ENCODE measurements around the gene CDH12. TPM values are rescaled to one million over a fixed set of nuclear protein-coding genes. Genes with fewer than 3 reads are reported as not detected.

CDH12 gene
- total RNA-seq, 1 experiment from 2014 or later = 2.3 TPM

- no peak overlapping the region for H3K4me3 Mint-ChIP-seq (ENCODE audit: low read depth, unreplicated experiment)
- DNase-seq = no peak
- no peak overlapping the region for H3K27ac Mint-ChIP-seq (ENCODE audit: unreplicated experiment)
- no peak for TF ChIP-seq CTCF (IDR thresholded peaks at IDR 0.05; ENCODE audit: unreplicated experiment)
- CTCF ChIA-PET = no interaction called here
- H3K27me3 Mint-ChIP-seq (ENCODE audit: unreplicated experiment) = no peaks in the 10 kb centered on the region
- intact Hi-C loops (cut with micrococcal nuclease; ENCODE audit: unreplicated experiment) = no loop called here
- H3K36me3 Mint-ChIP-seq (ENCODE audit: insufficient read depth, unreplicated experiment) = no peaks in the 10 kb centered on the region
- H3K9me3 Mint-ChIP-seq (ENCODE audit: low read depth, unreplicated experiment) = peaks cover 4% of the 10 kb centered on the region
- no peaks in the 10 kb centered on the region for H3K4me1 Mint-ChIP-seq (ENCODE audit: low read depth, unreplicated experiment)
- no TSS peak for BruUV-seq (replicated peaks)
These were observed 247.7 kb downstream of the CDH12 start for GRCh38 chr5:22605473-22605872.

GRCh38 chr5:22604711-22605110, 248.4 kb downstream of the CDH12 start:
- H3K27me3 Mint-ChIP-seq (ENCODE audit: unreplicated experiment) = no peaks in the 10 kb centered on the region
- peaks cover 4% of the 10 kb centered on the region for H3K9me3 Mint-ChIP-seq (ENCODE audit: low read depth, unreplicated experiment)
- DNase-seq = no peak
- no peaks in the 10 kb centered on the region for H3K36me3 Mint-ChIP-seq (ENCODE audit: insufficient read depth, unreplicated experiment)
- CTCF ChIA-PET = no interaction called here
- H3K4me1 Mint-ChIP-seq (ENCODE audit: low read depth, unreplicated experiment) = no peaks in the 10 kb centered on the region
- intact Hi-C loops (cut with micrococcal nuclease; ENCODE audit: unreplicated experiment) = no loop called here
- no peak overlapping the region for H3K27ac Mint-ChIP-seq (ENCODE audit: unreplicated experiment)
- H3K4me3 Mint-ChIP-seq (ENCODE audit: low read depth, unreplicated experiment) = no peak overlapping the region
- TF ChIP-seq CTCF (IDR thresholded peaks at IDR 0.05; ENCODE audit: unreplicated experiment) = no peak
- BruUV-seq (replicated peaks) = no TSS peak

GRCh38 chr5:22598796-22599195, 254.3 kb downstream of the CDH12 start:
- no peak for TF ChIP-seq CTCF (IDR thresholded peaks at IDR 0.05; ENCODE audit: unreplicated experiment)
- Mint-ChIP-seq H3K27me3 (ENCODE audit: unreplicated experiment) (no peaks in the 10 kb centered on the region), H3K27ac (ENCODE audit: unreplicated experiment) (no peak overlapping the region), H3K4me1 (ENCODE audit: low read depth, unreplicated experiment) (no peaks in the 10 kb centered on the region), H3K9me3 (ENCODE audit: low read depth, unreplicated experiment) (peaks cover 8% of the 10 kb centered on the region), H3K4me3 (ENCODE audit: low read depth, unreplicated experiment) (no peak overlapping the region), H3K36me3 (ENCODE audit: insufficient read depth, unreplicated experiment) (no peaks in the 10 kb centered on the region)
- intact Hi-C loops (cut with micrococcal nuclease; ENCODE audit: unreplicated experiment) = no loop called here
- no TSS peak for BruUV-seq (replicated peaks)
- no peak for DNase-seq
- CTCF ChIA-PET = no interaction called here

GRCh38 chr5:22596404-22596970, 256.7 kb downstream of the CDH12 start:
- Mint-ChIP-seq H3K36me3 (ENCODE audit: insufficient read depth, unreplicated experiment) (no peaks in the 10 kb centered on the region), H3K9me3 (ENCODE audit: low read depth, unreplicated experiment) (peaks cover 5% of the 10 kb centered on the region), H3K27ac (ENCODE audit: unreplicated experiment) (no peak overlapping the region), H3K4me3 (ENCODE audit: low read depth, unreplicated experiment) (no peak overlapping the region), H3K4me1 (ENCODE audit: low read depth, unreplicated experiment) (no peaks in the 10 kb centered on the region), H3K27me3 (ENCODE audit: unreplicated experiment) (no peaks in the 10 kb centered on the region)
- DNase-seq = no peak
- CTCF ChIA-PET = no interaction called here
- BruUV-seq (replicated peaks) = no TSS peak
- intact Hi-C loops (cut with micrococcal nuclease; ENCODE audit: unreplicated experiment) = no loop called here
- TF ChIP-seq CTCF (IDR thresholded peaks at IDR 0.05; ENCODE audit: unreplicated experiment) = no peak
